Measurements from ENCODE around the gene ADORA3.

Gene ADORA3

DNA sequence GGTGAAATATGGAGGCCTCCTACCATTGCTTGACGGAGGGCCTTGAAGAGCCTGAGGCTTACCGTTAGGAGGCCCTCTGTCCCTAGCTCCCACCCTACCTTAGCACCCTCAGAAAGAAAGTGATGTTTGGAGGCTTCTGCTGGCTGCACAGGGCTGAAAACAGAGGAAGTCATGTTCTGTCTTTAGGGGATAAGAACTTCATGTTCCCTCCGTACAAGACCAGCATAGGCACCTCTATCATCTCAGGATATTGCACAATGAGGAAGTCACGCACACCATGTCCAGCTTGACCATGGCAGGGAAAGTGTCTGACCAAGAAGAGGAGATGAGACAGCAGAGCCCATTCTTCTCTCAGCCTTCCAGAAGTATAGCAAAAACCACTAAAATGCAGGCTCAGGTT is 13.8 kb downstream of the ADORA3 start:
- TF ChIP-seq, protein P1, sequence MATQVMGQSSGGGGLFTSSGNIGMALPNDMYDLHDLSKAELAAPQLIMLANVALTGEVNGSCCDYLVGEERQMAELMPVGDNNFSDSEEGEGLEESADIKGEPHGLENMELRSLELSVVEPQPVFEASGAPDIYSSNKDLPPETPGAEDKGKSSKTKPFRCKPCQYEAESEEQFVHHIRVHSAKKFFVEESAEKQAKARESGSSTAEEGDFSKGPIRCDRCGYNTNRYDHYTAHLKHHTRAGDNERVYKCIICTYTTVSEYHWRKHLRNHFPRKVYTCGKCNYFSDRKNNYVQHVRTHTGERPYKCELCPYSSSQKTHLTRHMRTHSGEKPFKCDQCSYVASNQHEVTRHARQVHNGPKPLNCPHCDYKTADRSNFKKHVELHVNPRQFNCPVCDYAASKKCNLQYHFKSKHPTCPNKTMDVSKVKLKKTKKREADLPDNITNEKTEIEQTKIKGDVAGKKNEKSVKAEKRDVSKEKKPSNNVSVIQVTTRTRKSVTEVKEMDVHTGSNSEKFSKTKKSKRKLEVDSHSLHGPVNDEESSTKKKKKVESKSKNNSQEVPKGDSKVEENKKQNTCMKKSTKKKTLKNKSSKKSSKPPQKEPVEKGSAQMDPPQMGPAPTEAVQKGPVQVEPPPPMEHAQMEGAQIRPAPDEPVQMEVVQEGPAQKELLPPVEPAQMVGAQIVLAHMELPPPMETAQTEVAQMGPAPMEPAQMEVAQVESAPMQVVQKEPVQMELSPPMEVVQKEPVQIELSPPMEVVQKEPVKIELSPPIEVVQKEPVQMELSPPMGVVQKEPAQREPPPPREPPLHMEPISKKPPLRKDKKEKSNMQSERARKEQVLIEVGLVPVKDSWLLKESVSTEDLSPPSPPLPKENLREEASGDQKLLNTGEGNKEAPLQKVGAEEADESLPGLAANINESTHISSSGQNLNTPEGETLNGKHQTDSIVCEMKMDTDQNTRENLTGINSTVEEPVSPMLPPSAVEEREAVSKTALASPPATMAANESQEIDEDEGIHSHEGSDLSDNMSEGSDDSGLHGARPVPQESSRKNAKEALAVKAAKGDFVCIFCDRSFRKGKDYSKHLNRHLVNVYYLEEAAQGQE (IDR thresholded peaks at IDR 0.05; ENCODE audit: low read depth): no peak
- TF ChIP-seq TEAD4 (IDR thresholded peaks at IDR 0.05) (no peak), ZBTB7A (IDR thresholded peaks at IDR 0.05; ENCODE audit: low read depth) (no peak), CEBPB (IDR thresholded peaks at IDR 0.05) (no peak), NFIC (IDR thresholded peaks at IDR 0.05) (no peak), TAF1 (IDR thresholded peaks at IDR 0.05; ENCODE audit: low read depth) (no peak), RAD21 (IDR thresholded peaks at IDR 0.05; ENCODE audit: low read depth) (no peak), EP300 (IDR thresholded peaks at IDR 0.05; ENCODE audit: borderline replicate concordance) (no peak), EGR1 (IDR thresholded peaks at IDR 0.05) (no peak), YY1 (IDR thresholded peaks at IDR 0.05; ENCODE audit: low read depth) (no peak), CREB1 (IDR thresholded peaks at IDR 0.05; ENCODE audit: low read depth) (no peak), TCF12 (IDR thresholded peaks at IDR 0.05; ENCODE audit: low read depth) (no peak), FOXM1 (IDR thresholded peaks at IDR 0.05; ENCODE audit: borderline replicate concordance, low read depth) (no peak)
- TF ChIP-seq, protein P2, sequence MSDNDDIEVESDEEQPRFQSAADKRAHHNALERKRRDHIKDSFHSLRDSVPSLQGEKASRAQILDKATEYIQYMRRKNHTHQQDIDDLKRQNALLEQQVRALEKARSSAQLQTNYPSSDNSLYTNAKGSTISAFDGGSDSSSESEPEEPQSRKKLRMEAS (IDR thresholded peaks at IDR 0.05): no peak
- TF ChIP-seq, protein P3, sequence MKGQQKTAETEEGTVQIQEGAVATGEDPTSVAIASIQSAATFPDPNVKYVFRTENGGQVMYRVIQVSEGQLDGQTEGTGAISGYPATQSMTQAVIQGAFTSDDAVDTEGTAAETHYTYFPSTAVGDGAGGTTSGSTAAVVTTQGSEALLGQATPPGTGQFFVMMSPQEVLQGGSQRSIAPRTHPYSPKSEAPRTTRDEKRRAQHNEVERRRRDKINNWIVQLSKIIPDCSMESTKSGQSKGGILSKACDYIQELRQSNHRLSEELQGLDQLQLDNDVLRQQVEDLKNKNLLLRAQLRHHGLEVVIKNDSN (IDR thresholded peaks at IDR 0.05): no peak

DNA sequence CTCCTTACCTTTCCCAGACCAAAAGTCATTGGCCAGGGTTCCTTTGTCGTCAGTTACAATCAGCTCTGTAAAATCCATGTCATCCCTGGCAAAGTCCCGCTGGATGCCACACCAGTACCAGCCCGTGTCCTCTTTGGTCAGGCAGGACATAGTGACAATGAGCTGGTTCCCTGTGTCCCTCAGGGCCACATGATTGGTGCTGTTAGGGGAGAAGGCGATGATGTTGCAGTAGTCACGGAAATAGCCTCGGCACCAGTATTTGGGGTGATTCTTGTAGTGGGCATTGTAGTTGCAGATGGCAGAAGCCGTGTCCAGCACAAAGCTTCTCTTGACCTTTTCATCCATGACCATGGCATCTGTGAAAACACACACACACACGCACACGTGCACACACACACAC is 14.8 kb downstream of the ADORA3 start:
- no peak for TF ChIP-seq RAD21 (IDR thresholded peaks at IDR 0.05; ENCODE audit: low read depth)
- no peak for TF ChIP-seq TCF12 (IDR thresholded peaks at IDR 0.05; ENCODE audit: low read depth)
- TF ChIP-seq TAF1 (IDR thresholded peaks at IDR 0.05; ENCODE audit: low read depth): no peak
- TF ChIP-seq CREB1 (IDR thresholded peaks at IDR 0.05; ENCODE audit: low read depth): no peak
- TF ChIP-seq, protein P1 (IDR thresholded peaks at IDR 0.05; ENCODE audit: low read depth): no peak
- TF ChIP-seq TEAD4 (IDR thresholded peaks at IDR 0.05): no peak
- TF ChIP-seq, protein P2 (IDR thresholded peaks at IDR 0.05): no peak
- no peak for TF ChIP-seq FOXM1 (IDR thresholded peaks at IDR 0.05; ENCODE audit: borderline replicate concordance, low read depth)
- TF ChIP-seq EGR1 (IDR thresholded peaks at IDR 0.05): no peak
- TF ChIP-seq, protein P3 (IDR thresholded peaks at IDR 0.05): no peak
- no peak for TF ChIP-seq ZBTB7A (IDR thresholded peaks at IDR 0.05; ENCODE audit: low read depth)
- TF ChIP-seq NFIC (IDR thresholded peaks at IDR 0.05): no peak
- TF ChIP-seq EP300 (IDR thresholded peaks at IDR 0.05; ENCODE audit: borderline replicate concordance): no peak
- no peak for TF ChIP-seq CEBPB (IDR thresholded peaks at IDR 0.05)
- TF ChIP-seq YY1 (IDR thresholded peaks at IDR 0.05; ENCODE audit: low read depth): no peak

DNA sequence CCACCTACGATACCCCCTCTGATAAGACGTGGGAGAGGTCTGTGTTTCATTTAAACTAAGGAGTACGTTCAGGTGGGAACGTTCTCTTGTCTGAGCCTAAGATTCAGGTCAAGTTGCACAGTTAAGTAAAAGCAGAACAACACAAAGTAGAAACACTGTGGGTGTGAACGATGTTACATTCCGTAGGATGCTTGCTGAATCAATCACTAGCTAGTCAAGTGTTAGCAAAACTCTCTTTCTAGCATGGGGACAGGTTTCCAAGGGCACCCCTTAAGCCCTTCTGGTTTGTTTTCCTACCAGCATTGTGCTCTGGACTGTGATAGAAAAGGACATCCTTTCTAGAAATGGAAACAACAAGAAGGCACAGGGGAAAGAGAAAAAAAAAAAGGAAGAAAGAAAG is 16.3 kb downstream of the ADORA3 start:
- TF ChIP-seq RAD21 (IDR thresholded peaks at IDR 0.05; ENCODE audit: low read depth) (no peak), EP300 (IDR thresholded peaks at IDR 0.05; ENCODE audit: borderline replicate concordance) (no peak), FOXM1 (IDR thresholded peaks at IDR 0.05; ENCODE audit: borderline replicate concordance, low read depth) (no peak), TEAD4 (IDR thresholded peaks at IDR 0.05) (no peak), TAF1 (IDR thresholded peaks at IDR 0.05; ENCODE audit: low read depth) (no peak), CEBPB (IDR thresholded peaks at IDR 0.05) (no peak), NFIC (IDR thresholded peaks at IDR 0.05) (no peak), YY1 (IDR thresholded peaks at IDR 0.05; ENCODE audit: low read depth) (no peak), CREB1 (IDR thresholded peaks at IDR 0.05; ENCODE audit: low read depth) (no peak)
- TF ChIP-seq, protein P1 (IDR thresholded peaks at IDR 0.05; ENCODE audit: low read depth): no peak
- TF ChIP-seq, protein P3 (IDR thresholded peaks at IDR 0.05): no peak
- TF ChIP-seq, protein P2 (IDR thresholded peaks at IDR 0.05): no peak
